Measurements from ENCODE around the gene OVCH2. TPM values are rescaled to one million over a fixed set of nuclear protein-coding genes. Genes with fewer than 3 reads are reported as not detected.

OVCH2 gene
- total and polyA plus RNA-seq, 10 of the 15 experiments (the other 5 are each of a cell fraction or from before 2014, with no cell fraction given): not detected

GRCh38 chr11:7646866-7647265 is 59.4 kb downstream of the OVCH2 start:
- Histone ChIP-seq H3K4me3 (no peak overlapping the region), H3K27ac (ENCODE audit: control insufficient read depth, insufficient read depth) (no peak overlapping the region), H3K4me1 (ENCODE audit: control insufficient read depth, insufficient read depth, low read length) (no peaks in the 10 kb centered on the region), H3K27me3 (replicated peaks in 1 of 2; ENCODE audit: control insufficient read depth in 2 of 2, insufficient read depth in 2 of 2, low read length in 1 of 2) (no peaks in the 10 kb centered on the region), H2AFZ (ENCODE audit: control insufficient read depth, low read depth, low read length) (no peak overlapping the region), H3K36me3 (ENCODE audit: control insufficient read depth in 2 of 2, insufficient read depth in 2 of 2, low read length in 1 of 2) (peaks cover 15 to 25% of the 10 kb centered on the region in 2 experiments), H3K4me2 (ENCODE audit: control insufficient read depth, insufficient read depth) (no peak overlapping the region), H3K9ac (ENCODE audit: control insufficient read depth, insufficient read depth, low read length) (no peak overlapping the region), H3K79me2 (ENCODE audit: control insufficient read depth, insufficient read depth, low read length) (no peaks in the 10 kb centered on the region), H4K20me1 (ENCODE audit: control insufficient read depth, insufficient read depth) (no peaks in the 10 kb centered on the region), H3K9me3 (replicated peaks; ENCODE audit: control insufficient read depth, insufficient read depth, low read length) (no peaks in the 10 kb centered on the region)
- WGBS (ENCODE audit: insufficient coverage, insufficient replicate concordance, low lambda C conversion rate, missing lambda C conversion rate): 74% methylated on average over 2 of the region's 2 CpGs
- ChIA-PET POLR2A (interaction anchor here (1.0 kb wide), 1 partner anchor 8 kb away, joined by 3 read pairs; no protein-coding TSS in a partner anchor), RAD21 (ENCODE audit: unreplicated experiment) (no interaction called here), SMC1A (ENCODE audit: uncharacterized antibody, unreplicated experiment) (interaction anchor here (1.2 kb wide), 1 partner anchor 8 kb away, joined by 3 read pairs; no protein-coding TSS in a partner anchor), CTCF (no interaction called here)
- no peak for TF ChIP-seq HCFC1 (IDR thresholded peaks at IDR 0.05; ENCODE audit: low read length)
- no peak for TF ChIP-seq CHD1 (IDR thresholded peaks at IDR 0.05; ENCODE audit: low read depth, low read length)
- TF ChIP-seq WRNIP1 (IDR thresholded peaks at IDR 0.05; ENCODE audit: borderline replicate concordance, low read depth, low read length): no peak
- TF ChIP-seq NR2C1 (IDR thresholded peaks at IDR 0.05): no peak
- no peak for TF ChIP-seq IKZF2 (IDR thresholded peaks at IDR 0.05)
- no peak for TF ChIP-seq PAX8 (IDR thresholded peaks at IDR 0.05)
- no peak for TF ChIP-seq MYC (IDR thresholded peaks at IDR 0.05; ENCODE audit: insufficient read depth, insufficient read length, insufficient replicate concordance, low read length, severe bottlenecking)
- no peak for TF ChIP-seq HDGF (IDR thresholded peaks at IDR 0.05)
- no peak for TF ChIP-seq NFIC (IDR thresholded peaks at IDR 0.05; ENCODE audit: low read depth, low read length)
- TF ChIP-seq FOXK2 (IDR thresholded peaks at IDR 0.05): no peak
- no peak for TF ChIP-seq SREBF1 (IDR thresholded peaks at IDR 0.05; ENCODE audit: low read length)
- TF ChIP-seq REST (IDR thresholded peaks at IDR 0.05; ENCODE audit: low read depth, low read length): no peak
- TF ChIP-seq CREB1 (IDR thresholded peaks at IDR 0.05; ENCODE audit: low read depth): no peak
- TF ChIP-seq, protein P1, sequence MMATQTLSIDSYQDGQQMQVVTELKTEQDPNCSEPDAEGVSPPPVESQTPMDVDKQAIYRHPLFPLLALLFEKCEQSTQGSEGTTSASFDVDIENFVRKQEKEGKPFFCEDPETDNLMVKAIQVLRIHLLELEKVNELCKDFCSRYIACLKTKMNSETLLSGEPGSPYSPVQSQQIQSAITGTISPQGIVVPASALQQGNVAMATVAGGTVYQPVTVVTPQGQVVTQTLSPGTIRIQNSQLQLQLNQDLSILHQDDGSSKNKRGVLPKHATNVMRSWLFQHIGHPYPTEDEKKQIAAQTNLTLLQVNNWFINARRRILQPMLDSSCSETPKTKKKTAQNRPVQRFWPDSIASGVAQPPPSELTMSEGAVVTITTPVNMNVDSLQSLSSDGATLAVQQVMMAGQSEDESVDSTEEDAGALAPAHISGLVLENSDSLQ (IDR thresholded peaks at IDR 0.05): no peak
- TF ChIP-seq EP300 (IDR thresholded peaks at IDR 0.05; ENCODE audit: borderline replicate concordance in 1 of 2, control insufficient read depth in 1 of 2, low read depth in 2 of 2, low read length in 2 of 2): no peak
- TF ChIP-seq CHD4 (IDR thresholded peaks at IDR 0.05): no peak
- TF ChIP-seq HDAC2 (IDR thresholded peaks at IDR 0.05): no peak
- no peak for TF ChIP-seq EED (IDR thresholded peaks at IDR 0.05; ENCODE audit: low read depth)
- TF ChIP-seq NFYB (IDR thresholded peaks at IDR 0.05; ENCODE audit: insufficient read depth, low read depth, low read length): no peak
- no peak for TF ChIP-seq USF1 (IDR thresholded peaks at IDR 0.05; ENCODE audit: borderline replicate concordance, extremely low read length, insufficient read depth, low read depth, low read length)
- BruUV-seq (replicated peaks): no TSS peak
- ATAC-seq (no peak), FAIRE-seq (no peak), DNase-seq (ENCODE audit: low read depth, low spot score) (no peak)
- intact Hi-C loops (cut with micrococcal nuclease; ENCODE audit: unreplicated experiment) (no loop called here), in situ Hi-C loops (cut with MboI) (no loop called here)
